ENCODE data around the gene DLGAP1. TPM values are rescaled to one million over a fixed set of nuclear protein-coding genes. Genes with fewer than 3 reads are reported as not detected.

The DLGAP1 gene
- total RNA-seq, 1 experiment from 2014 or later: 0.39 TPM

DNA sequence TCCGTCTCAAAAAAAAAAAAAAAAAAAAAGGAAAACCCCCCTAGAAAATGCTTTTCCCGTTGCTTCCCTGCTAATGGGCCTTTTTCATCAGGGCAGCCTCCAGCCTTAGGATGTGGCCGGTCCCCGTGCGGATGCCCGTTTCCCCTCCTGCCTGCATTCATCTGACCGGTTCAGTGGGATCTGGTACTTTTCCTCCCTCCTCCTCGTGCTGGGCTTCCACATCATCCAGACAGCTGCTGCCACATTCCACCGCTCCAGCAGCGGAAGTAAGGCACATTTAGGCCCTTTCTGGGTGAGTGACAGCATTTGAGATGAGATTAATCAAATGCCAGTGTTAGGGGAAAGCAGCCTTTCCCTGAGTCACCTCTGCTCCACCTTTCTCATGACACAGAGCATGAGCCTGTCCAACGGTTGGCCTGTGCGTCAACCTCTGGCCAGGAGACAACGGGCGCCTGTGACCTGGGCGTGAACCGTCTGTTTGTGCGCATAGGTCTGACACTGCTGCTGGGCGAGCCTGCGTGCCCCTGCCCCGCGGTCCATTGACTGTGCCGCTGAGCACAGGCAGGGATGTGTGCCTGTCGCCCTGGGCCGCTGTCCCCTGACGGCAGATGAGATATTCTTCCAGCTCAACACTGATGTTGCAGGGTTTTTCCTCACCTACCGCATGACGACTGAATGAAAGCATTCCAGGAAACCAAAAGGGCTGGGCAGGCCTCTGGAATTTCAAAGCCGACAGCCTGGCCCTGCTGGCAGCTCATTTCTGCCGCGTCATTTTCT, 831.1 kb downstream of the DLGAP1 start:
- DNase-seq (ENCODE audit: low read depth, low spot score) (peak; percentile 96), ATAC-seq (peak; percentile 77)
- no TSS peak for BruUV-seq (replicated peaks)
- Histone ChIP-seq H3K27me3 (ENCODE audit: insufficient read depth, low read length) (no peaks in the 10 kb centered on the region), H3K4me2 (ENCODE audit: low read length) (peak overlapping the region; percentile 67), H3K27ac (ENCODE audit: low read depth, low read length) (peak overlapping the region; percentile 100), H4K20me1 (ENCODE audit: insufficient read depth) (no peaks in the 10 kb centered on the region), H3K9me3 (ENCODE audit: control insufficient read depth in 1 of 2, insufficient read depth in 1 of 2, low read depth in 1 of 2, low read length in 2 of 2) (no peaks in the 10 kb centered on the region), H3K4me3 (replicated peaks in 1 of 2; ENCODE audit: low read depth in 1 of 2, low read length in 2 of 2) (peak overlapping the region; percentile 30 to 31), H3K9me2 (ENCODE audit: insufficient read depth) (no peaks in the 10 kb centered on the region), H3K4me1 (ENCODE audit: control insufficient read depth in 1 of 2, insufficient read depth in 2 of 2, low read length in 2 of 2) (peaks cover 86 to 96% of the 10 kb centered on the region in 2 experiments), H3K9ac (ENCODE audit: low read length) (peak overlapping the region; percentile 83), H2AFZ (ENCODE audit: low read depth, low read length, poor library complexity, severe bottlenecking) (no peak overlapping the region), H3K79me2 (ENCODE audit: insufficient read depth, low read length) (no peaks in the 10 kb centered on the region), H3K36me3 (ENCODE audit: control insufficient read depth in 1 of 2, insufficient read depth in 2 of 2, low read length in 2 of 2) (no peaks in the 10 kb centered on the region)
- ChIA-PET POLR2A (interaction anchor here (0.6 to 10.5 kb wide), 18 partner anchors 9 to 327 kb away, joined by 3 to 266 read pairs (median 5); no protein-coding TSS in a partner anchor), RAD21 (ENCODE audit: low non-redundant PET in 1 of 2, low total read pairs in 2 of 2, uncharacterized antibody in 2 of 2, unreplicated experiment in 2 of 2) (interaction anchor here (1.0 to 1.1 kb wide), 3 partner anchors 29 to 42 kb away, joined by 3 to 5 read pairs (median 3); no protein-coding TSS in a partner anchor), CTCF (interaction anchor here (1.4 to 4.8 kb wide), 2 partner anchors 42 to 246 kb away, joined by 3 to 28 read pairs; no protein-coding TSS in a partner anchor)
- intact Hi-C loops (cut with micrococcal nuclease): loop anchor here (1.0 kb wide), 4 partner anchors 21 to 42 kb away; no protein-coding TSS in a partner anchor
- no peak for TF ChIP-seq FOSL1 (IDR thresholded peaks at IDR 0.05; ENCODE audit: low read depth)
- TF ChIP-seq POLR2AphosphoS5 (IDR thresholded peaks at IDR 0.05; ENCODE audit: low read depth, low read length): peak; percentile 60
- no peak for TF ChIP-seq CBX3 (IDR thresholded peaks at IDR 0.05; ENCODE audit: low read depth)
- TF ChIP-seq SIN3A (IDR thresholded peaks at IDR 0.05; ENCODE audit: low read depth): no peak
- TF ChIP-seq, protein P1, sequence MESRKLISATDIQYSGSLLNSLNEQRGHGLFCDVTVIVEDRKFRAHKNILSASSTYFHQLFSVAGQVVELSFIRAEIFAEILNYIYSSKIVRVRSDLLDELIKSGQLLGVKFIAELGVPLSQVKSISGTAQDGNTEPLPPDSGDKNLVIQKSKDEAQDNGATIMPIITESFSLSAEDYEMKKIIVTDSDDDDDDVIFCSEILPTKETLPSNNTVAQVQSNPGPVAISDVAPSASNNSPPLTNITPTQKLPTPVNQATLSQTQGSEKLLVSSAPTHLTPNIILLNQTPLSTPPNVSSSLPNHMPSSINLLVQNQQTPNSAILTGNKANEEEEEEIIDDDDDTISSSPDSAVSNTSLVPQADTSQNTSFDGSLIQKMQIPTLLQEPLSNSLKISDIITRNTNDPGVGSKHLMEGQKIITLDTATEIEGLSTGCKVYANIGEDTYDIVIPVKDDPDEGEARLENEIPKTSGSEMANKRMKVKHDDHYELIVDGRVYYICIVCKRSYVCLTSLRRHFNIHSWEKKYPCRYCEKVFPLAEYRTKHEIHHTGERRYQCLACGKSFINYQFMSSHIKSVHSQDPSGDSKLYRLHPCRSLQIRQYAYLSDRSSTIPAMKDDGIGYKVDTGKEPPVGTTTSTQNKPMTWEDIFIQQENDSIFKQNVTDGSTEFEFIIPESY (IDR thresholded peaks at IDR 0.05; ENCODE audit: extremely low read depth, insufficient replicate concordance, low read length): peak; percentile 33
- no peak for TF ChIP-seq SP1 (IDR thresholded peaks at IDR 0.05; ENCODE audit: low read depth)
- no peak for TF ChIP-seq EGR1 (IDR thresholded peaks at IDR 0.05; ENCODE audit: low read depth)
- TF ChIP-seq ELF1 (IDR thresholded peaks at IDR 0.05; ENCODE audit: borderline replicate concordance, low read depth): no peak
- TF ChIP-seq ZNF274 (IDR thresholded peaks at IDR 0.05; ENCODE audit: low read depth, low read length): no peak
- TF ChIP-seq TCF7L2 (IDR thresholded peaks at IDR 0.05; ENCODE audit: borderline replicate concordance, extremely low read depth, insufficient read depth, insufficient read length): peak; percentile 84
- TF ChIP-seq JUND (IDR thresholded peaks at IDR 0.05): no peak
- TF ChIP-seq YY1 (IDR thresholded peaks at IDR 0.05; ENCODE audit: extremely low read depth, insufficient replicate concordance, low read depth, low read length): peak; percentile 73
- TF ChIP-seq, protein P2, sequence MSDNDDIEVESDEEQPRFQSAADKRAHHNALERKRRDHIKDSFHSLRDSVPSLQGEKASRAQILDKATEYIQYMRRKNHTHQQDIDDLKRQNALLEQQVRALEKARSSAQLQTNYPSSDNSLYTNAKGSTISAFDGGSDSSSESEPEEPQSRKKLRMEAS (IDR thresholded peaks at IDR 0.05): no peak
- no peak for TF ChIP-seq EZH2phosphoT487 (IDR thresholded peaks at IDR 0.05; ENCODE audit: borderline replicate concordance)
- TF ChIP-seq, protein P3, sequence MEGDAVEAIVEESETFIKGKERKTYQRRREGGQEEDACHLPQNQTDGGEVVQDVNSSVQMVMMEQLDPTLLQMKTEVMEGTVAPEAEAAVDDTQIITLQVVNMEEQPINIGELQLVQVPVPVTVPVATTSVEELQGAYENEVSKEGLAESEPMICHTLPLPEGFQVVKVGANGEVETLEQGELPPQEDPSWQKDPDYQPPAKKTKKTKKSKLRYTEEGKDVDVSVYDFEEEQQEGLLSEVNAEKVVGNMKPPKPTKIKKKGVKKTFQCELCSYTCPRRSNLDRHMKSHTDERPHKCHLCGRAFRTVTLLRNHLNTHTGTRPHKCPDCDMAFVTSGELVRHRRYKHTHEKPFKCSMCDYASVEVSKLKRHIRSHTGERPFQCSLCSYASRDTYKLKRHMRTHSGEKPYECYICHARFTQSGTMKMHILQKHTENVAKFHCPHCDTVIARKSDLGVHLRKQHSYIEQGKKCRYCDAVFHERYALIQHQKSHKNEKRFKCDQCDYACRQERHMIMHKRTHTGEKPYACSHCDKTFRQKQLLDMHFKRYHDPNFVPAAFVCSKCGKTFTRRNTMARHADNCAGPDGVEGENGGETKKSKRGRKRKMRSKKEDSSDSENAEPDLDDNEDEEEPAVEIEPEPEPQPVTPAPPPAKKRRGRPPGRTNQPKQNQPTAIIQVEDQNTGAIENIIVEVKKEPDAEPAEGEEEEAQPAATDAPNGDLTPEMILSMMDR (IDR thresholded peaks at IDR 0.05 in 2 of 3, conservative IDR thresholded peaks at IDR 0.05 in 1 of 3; ENCODE audit: borderline replicate concordance in 1 of 3, insufficient read depth in 1 of 3, low read depth in 2 of 3, low read length in 2 of 3): no peak
- no peak for TF ChIP-seq CEBPB (IDR thresholded peaks at IDR 0.05; ENCODE audit: low read depth)
- TF ChIP-seq, protein P4, sequence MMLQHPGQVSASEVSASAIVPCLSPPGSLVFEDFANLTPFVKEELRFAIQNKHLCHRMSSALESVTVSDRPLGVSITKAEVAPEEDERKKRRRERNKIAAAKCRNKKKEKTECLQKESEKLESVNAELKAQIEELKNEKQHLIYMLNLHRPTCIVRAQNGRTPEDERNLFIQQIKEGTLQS (IDR thresholded peaks at IDR 0.05): no peak
- no peak for TF ChIP-seq EZH2 (IDR thresholded peaks at IDR 0.05)
- no peak for TF ChIP-seq RAD21 (IDR thresholded peaks at IDR 0.05; ENCODE audit: low read depth)

Data from HCT116 (cell line).